ENCODE measurements around the gene HJURP.

DNA sequence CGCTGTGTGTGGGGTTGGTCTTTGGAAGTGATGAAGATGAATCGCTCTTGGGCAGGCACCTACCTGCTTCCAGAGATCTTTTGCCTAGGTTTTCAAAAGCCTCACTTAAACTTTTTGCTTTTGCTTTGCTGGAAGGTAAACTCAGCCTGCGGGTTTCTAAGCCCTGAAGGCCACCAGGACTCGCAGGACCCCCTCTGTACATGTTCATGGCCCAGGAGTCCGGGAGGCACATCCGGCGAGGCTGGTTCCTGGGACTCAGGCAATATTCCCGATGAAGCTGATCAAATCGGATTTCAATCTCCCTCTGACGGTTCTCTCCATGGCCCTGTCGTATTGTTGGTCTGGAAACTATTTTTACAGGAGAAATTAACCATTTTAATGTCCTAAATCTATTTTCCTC, 13.2 kb downstream of the HJURP start:
- TF ChIP-seq, protein P1, sequence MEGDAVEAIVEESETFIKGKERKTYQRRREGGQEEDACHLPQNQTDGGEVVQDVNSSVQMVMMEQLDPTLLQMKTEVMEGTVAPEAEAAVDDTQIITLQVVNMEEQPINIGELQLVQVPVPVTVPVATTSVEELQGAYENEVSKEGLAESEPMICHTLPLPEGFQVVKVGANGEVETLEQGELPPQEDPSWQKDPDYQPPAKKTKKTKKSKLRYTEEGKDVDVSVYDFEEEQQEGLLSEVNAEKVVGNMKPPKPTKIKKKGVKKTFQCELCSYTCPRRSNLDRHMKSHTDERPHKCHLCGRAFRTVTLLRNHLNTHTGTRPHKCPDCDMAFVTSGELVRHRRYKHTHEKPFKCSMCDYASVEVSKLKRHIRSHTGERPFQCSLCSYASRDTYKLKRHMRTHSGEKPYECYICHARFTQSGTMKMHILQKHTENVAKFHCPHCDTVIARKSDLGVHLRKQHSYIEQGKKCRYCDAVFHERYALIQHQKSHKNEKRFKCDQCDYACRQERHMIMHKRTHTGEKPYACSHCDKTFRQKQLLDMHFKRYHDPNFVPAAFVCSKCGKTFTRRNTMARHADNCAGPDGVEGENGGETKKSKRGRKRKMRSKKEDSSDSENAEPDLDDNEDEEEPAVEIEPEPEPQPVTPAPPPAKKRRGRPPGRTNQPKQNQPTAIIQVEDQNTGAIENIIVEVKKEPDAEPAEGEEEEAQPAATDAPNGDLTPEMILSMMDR (IDR thresholded peaks at IDR 0.05) = no peak
- TF ChIP-seq, protein P2, sequence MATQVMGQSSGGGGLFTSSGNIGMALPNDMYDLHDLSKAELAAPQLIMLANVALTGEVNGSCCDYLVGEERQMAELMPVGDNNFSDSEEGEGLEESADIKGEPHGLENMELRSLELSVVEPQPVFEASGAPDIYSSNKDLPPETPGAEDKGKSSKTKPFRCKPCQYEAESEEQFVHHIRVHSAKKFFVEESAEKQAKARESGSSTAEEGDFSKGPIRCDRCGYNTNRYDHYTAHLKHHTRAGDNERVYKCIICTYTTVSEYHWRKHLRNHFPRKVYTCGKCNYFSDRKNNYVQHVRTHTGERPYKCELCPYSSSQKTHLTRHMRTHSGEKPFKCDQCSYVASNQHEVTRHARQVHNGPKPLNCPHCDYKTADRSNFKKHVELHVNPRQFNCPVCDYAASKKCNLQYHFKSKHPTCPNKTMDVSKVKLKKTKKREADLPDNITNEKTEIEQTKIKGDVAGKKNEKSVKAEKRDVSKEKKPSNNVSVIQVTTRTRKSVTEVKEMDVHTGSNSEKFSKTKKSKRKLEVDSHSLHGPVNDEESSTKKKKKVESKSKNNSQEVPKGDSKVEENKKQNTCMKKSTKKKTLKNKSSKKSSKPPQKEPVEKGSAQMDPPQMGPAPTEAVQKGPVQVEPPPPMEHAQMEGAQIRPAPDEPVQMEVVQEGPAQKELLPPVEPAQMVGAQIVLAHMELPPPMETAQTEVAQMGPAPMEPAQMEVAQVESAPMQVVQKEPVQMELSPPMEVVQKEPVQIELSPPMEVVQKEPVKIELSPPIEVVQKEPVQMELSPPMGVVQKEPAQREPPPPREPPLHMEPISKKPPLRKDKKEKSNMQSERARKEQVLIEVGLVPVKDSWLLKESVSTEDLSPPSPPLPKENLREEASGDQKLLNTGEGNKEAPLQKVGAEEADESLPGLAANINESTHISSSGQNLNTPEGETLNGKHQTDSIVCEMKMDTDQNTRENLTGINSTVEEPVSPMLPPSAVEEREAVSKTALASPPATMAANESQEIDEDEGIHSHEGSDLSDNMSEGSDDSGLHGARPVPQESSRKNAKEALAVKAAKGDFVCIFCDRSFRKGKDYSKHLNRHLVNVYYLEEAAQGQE (IDR thresholded peaks at IDR 0.05) = no peak
- no peak for TF ChIP-seq SMC3 (IDR thresholded peaks at IDR 0.05)
- no peak for TF ChIP-seq CHD2 (IDR thresholded peaks at IDR 0.05; ENCODE audit: low read length, partially characterized antibody)
- no peak for TF ChIP-seq POLR2A (IDR thresholded peaks at IDR 0.05; ENCODE audit: low read length)
- TF ChIP-seq EHMT2 (IDR thresholded peaks at IDR 0.05; ENCODE audit: low read depth) = no peak
- TF ChIP-seq ESRRA (IDR thresholded peaks at IDR 0.05; ENCODE audit: borderline replicate concordance, low read length) = no peak
- TF ChIP-seq SREBF2 (IDR thresholded peaks at IDR 0.05) = no peak
- no peak for TF ChIP-seq TFCP2L1 (CRISPR knock-in tag; IDR thresholded peaks at IDR 0.05)
- TF ChIP-seq, protein P3, sequence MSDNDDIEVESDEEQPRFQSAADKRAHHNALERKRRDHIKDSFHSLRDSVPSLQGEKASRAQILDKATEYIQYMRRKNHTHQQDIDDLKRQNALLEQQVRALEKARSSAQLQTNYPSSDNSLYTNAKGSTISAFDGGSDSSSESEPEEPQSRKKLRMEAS (IDR thresholded peaks at IDR 0.05) = no peak
